HL-60 (cell line): Measurements from ENCODE around the gene THSD7B.

Source experiments
- CTCF ChIP-seq: IDR thresholded peaks from one replicate; pipeline ENCODE4 v1.5.1; 2011; ENCODE audit warnings: low read length, control low read depth, inconsistent platforms; ENCODE audit not compliant: insufficient read depth
- GABPA ChIP-seq: IDR thresholded peaks from 2 replicates; pipeline ENCODE4 v1.6.1; 2012; ENCODE audit warnings: low read depth
- POLR2AphosphoS5 ChIP-seq: IDR thresholded peaks from 2 replicates; pipeline ENCODE4 v1.6.1; 2012; ENCODE audit warnings: low read depth
- REST ChIP-seq: IDR thresholded peaks from 2 replicates; pipeline ENCODE4 v1.6.1; 2012; ENCODE audit warnings: low read depth; ENCODE audit not compliant: insufficient replicate concordance

GRCh38 chr2:137118140-137118539 is 352.8 kb downstream of the THSD7B start:
- TF ChIP-seq CTCF: no peak
- TF ChIP-seq POLR2AphosphoS5: no peak
- TF ChIP-seq REST: no peak
- TF ChIP-seq GABPA: no peak
